Immature natural killer cell (primary cell): ENCODE measurements around the gene FOXO6. TPM values are rescaled to one million over a fixed set of nuclear protein-coding genes. Genes with fewer than 3 reads are reported as not detected.
A peak's percentile ranks its signal among the peaks of the same experiment; 100 is the strongest.

ENCODE experiments used
- DNase-seq, 3 donors: peaks; one replicate each; pipeline ENCODE4 v3.0.0; 2022; ENCODE audit warnings: mixed read lengths in 1 of 3
- H3K27ac Mint-ChIP-seq, 6 donors: one replicate each; pipeline ENCODE4 v1.8.0; 2020; ENCODE audit warnings: mixed read lengths in 6 of 6, mild to moderate bottlenecking in 5 of 6, inconsistent platforms in 4 of 6, moderate library complexity in 3 of 6
- H3K27me3 Mint-ChIP-seq, 3 donors: one replicate each; pipeline ENCODE4 v1.8.0; 2020 to 2021; ENCODE audit warnings: low read depth in 3 of 3, mild to moderate bottlenecking in 3 of 3, mixed read lengths in 3 of 3, moderate library complexity in 3 of 3, inconsistent platforms in 1 of 3
- H3K36me3 Mint-ChIP-seq, 3 donors: one replicate each; pipeline ENCODE4 v1.8.0; 2020; ENCODE audit warnings: mixed read lengths in 3 of 3, inconsistent platforms in 2 of 3, mild to moderate bottlenecking in 2 of 3
- H3K4me1 Mint-ChIP-seq, 2 donors: one replicate each; pipeline ENCODE4 v1.8.0; 2020; ENCODE audit warnings: inconsistent platforms in 2 of 2, mild to moderate bottlenecking in 2 of 2, mixed read lengths in 2 of 2, moderate library complexity in 1 of 2
- H3K4me3 Mint-ChIP-seq, 5 donors: one replicate each; pipeline ENCODE4 v1.8.0; 2020; ENCODE audit warnings: mild to moderate bottlenecking in 5 of 5, mixed read lengths in 5 of 5, inconsistent platforms in 3 of 5, moderate library complexity in 3 of 5
- H3K9me3 Mint-ChIP-seq, 6 donors: one replicate each; pipeline ENCODE4 v1.8.0; 2020; ENCODE audit warnings: mild to moderate bottlenecking in 6 of 6, mixed read lengths in 6 of 6, inconsistent platforms in 4 of 6, moderate library complexity in 3 of 6
- polyA plus RNA-seq, 3 donors: library from polyadenylated mRNA; unstranded; fragments of 300-500 nt; fragmentation: Illumina TruSeq; gene quantifications; one replicate each; pipeline ENCODE4 v1.2.3, GENCODE V29; 2021

Gene FOXO6
- polyA plus RNA-seq, result not detected

GRCh38 chr1:41360786-41361494, at the start of gene FOXO6:
TSS of gene FOXO6 (plus strand) at chr1:41361434.
- DNase-seq, result peak; percentile 94 to 96 (median 96)
- H3K4me3 Mint-ChIP-seq, result peak within 1 kb of the TSS; percentile 77 to 84 (median 78)
- peaks cover 8 to 20% (median 13%) of the 10 kb centered on the region in 3 donors for H3K27me3 Mint-ChIP-seq
- no peaks in the 10 kb centered on the region for H3K9me3 Mint-ChIP-seq
- no peaks in the 10 kb centered on the region for H3K36me3 Mint-ChIP-seq
- H3K4me1 Mint-ChIP-seq, result peaks cover 14 to 15% of the 10 kb centered on the region in 2 donors
- H3K27ac Mint-ChIP-seq, result peak within 1 kb of the TSS; percentile 73 to 91 (median 85)

GRCh38 chr1:41312991-41313645, 48.1 kb upstream of the FOXO6 start:
- H3K36me3 Mint-ChIP-seq, result peaks cover 3 to 4% (median 4%) of the 10 kb centered on the region in 3 donors
- H3K27ac Mint-ChIP-seq, result no peak overlapping the region
- H3K4me1 Mint-ChIP-seq, result peaks cover 23 to 30% of the 10 kb centered on the region in 2 donors
- H3K4me3 Mint-ChIP-seq, result no peak overlapping the region
- no peak for DNase-seq
- H3K9me3 Mint-ChIP-seq, result peaks cover 0 to 12% (median 2%) of the 10 kb centered on the region in 6 donors
- H3K27me3 Mint-ChIP-seq, result peaks cover 0 to under 1% (median 0%) of the 10 kb centered on the region in 3 donors

DNA sequence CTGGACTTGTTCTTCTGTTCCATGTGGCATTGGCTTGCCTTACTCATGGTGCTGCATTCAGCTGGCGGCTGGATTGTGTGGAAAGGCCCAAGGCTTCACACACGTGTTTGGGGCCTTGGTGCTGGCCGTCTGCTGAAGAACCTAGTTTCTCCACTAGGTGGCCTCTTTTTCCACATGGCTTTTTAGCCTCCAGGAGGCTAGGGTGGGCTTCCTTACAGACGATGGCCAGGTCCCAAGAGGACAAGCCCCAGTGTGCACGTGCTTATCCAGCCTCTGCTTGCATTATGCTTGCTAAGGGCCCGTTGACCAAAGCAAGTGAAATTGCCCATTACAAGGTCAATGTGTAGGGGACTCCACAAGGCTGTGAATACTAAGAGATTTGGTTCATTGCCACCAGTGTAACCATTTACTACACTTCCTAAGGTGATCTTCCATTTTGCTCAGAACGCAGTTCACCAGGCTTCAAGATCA, 47.5 kb upstream of the FOXO6 start:
- H3K36me3 Mint-ChIP-seq, result peaks cover 0 to 3% (median 0%) of the 10 kb centered on the region in 3 donors

GRCh38 chr1:41314376-41315145, 46.7 kb upstream of the FOXO6 start:
- Mint-ChIP-seq H3K9me3 (no peaks in the 10 kb centered on the region), H3K27ac (no peak overlapping the region), H3K27me3 (peaks cover 0 to 2% (median 0%) of the 10 kb centered on the region in 3 donors), H3K4me1 (peaks cover 12 to 19% of the 10 kb centered on the region in 2 donors), H3K4me3 (no peak overlapping the region), H3K36me3 (no peaks in the 10 kb centered on the region)
- no peak for DNase-seq

More for the DNA sequence above, 47.5 kb upstream of the FOXO6 start:
- H3K4me3 Mint-ChIP-seq, result no peak overlapping the region
- DNase-seq, result peak in 1 of 3 donors; percentile 14
- peaks cover 0 to 2% (median 0%) of the 10 kb centered on the region in 3 donors for H3K27me3 Mint-ChIP-seq
- peaks cover 0 to 7% (median 0%) of the 10 kb centered on the region in 6 donors for H3K9me3 Mint-ChIP-seq
- H3K27ac Mint-ChIP-seq, result no peak overlapping the region
- H3K4me1 Mint-ChIP-seq, result peaks cover 17 to 25% of the 10 kb centered on the region in 2 donors

DNA sequence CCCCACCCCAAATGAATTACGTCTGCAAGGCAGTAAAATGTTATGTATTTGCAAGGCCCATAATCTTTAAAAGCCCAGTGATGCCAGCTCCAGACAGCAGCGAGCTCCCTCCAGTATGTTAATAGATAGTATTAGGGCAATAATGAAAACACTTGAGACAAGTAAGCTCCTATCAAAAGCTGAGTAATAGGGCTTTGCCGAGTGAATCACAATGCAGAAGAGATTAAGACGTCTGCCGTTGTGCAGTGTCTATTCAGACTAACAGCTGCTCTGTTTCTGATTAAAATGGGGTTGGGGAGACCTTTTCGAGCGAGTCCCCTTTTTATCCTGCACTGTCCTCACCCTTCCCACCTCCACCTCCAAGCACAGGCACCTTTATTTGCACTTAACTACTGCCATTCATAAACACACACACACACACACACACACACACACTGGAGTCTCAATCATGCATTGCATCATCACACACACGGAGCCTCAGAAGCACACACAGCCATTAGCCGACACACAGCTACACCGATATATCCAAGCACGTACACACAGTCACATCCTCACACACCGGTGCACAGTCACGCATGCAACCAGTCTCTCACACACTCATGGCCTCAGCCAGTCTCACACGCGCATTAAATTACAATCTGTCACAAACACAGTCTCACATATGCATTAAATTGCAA, 46.0 kb upstream of the FOXO6 start:
- no peak overlapping the region for H3K4me3 Mint-ChIP-seq
- H3K9me3 Mint-ChIP-seq, result no peaks in the 10 kb centered on the region
- H3K27me3 Mint-ChIP-seq, result peaks cover 0 to 2% (median 0%) of the 10 kb centered on the region in 3 donors
- H3K27ac Mint-ChIP-seq, result no peak overlapping the region
- DNase-seq, result no peak
- peaks cover 12 to 13% of the 10 kb centered on the region in 2 donors for H3K4me1 Mint-ChIP-seq
- H3K36me3 Mint-ChIP-seq, result no peaks in the 10 kb centered on the region

- H3K36me3 Mint-ChIP-seq, result no peaks in the 10 kb centered on the region
These were observed 45.4 kb upstream of the FOXO6 start for GRCh38 chr1:41315871-41316270.

GRCh38 chr1:41317361-41317760, 43.9 kb upstream of the FOXO6 start:
- Mint-ChIP-seq H3K27me3 (peaks cover 0 to 2% (median 1%) of the 10 kb centered on the region in 3 donors), H3K27ac (no peak overlapping the region), H3K9me3 (no peaks in the 10 kb centered on the region), H3K4me3 (no peak overlapping the region), H3K4me1 (peaks cover 7 to 8% of the 10 kb centered on the region in 2 donors), H3K36me3 (no peaks in the 10 kb centered on the region)
- no peak for DNase-seq

More at GRCh38 chr1:41315871-41316270, 45.4 kb upstream of the FOXO6 start:
- peaks cover 0 to 2% (median 0%) of the 10 kb centered on the region in 3 donors for H3K27me3 Mint-ChIP-seq
- H3K4me3 Mint-ChIP-seq, result no peak overlapping the region
- no peak overlapping the region for H3K27ac Mint-ChIP-seq
- no peak for DNase-seq
- H3K9me3 Mint-ChIP-seq, result no peaks in the 10 kb centered on the region
- H3K4me1 Mint-ChIP-seq, result peaks cover 8 to 9% of the 10 kb centered on the region in 2 donors

DNA sequence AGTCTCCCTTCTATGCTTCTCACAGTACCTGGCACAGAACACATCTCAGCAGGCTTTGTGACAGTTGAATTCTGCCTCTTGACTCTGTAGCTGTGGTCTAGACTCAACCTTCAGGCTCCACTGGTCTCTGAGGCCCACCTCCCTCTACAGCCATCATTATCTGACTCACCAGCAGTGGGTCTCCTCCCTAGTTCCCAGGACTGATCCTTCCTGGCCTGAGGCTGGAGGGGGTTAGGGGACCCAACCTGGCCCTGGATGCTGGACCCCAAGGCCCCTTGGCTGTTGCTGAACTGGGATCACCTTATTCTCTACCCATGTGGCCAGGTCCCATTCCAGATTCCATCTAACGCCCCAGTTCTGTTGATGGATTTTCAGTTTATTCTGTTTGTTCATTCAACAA, 43.1 kb upstream of the FOXO6 start:
- Mint-ChIP-seq H3K27ac (peak overlapping the region in 1 of 6 donors; percentile 2), H3K4me3 (no peak overlapping the region), H3K4me1 (peaks cover 10 to 14% of the 10 kb centered on the region in 2 donors), H3K36me3 (no peaks in the 10 kb centered on the region), H3K27me3 (peaks cover 0 to 2% (median 1%) of the 10 kb centered on the region in 3 donors), H3K9me3 (no peaks in the 10 kb centered on the region)
- DNase-seq, result no peak

- H3K4me3 Mint-ChIP-seq, result no peak overlapping the region
- H3K36me3 Mint-ChIP-seq, result no peaks in the 10 kb centered on the region
- H3K4me1 Mint-ChIP-seq, result peaks cover 10 to 14% of the 10 kb centered on the region in 2 donors
- peak overlapping the region in 2 of 6 donors; percentile 1 to 60 for H3K27ac Mint-ChIP-seq
- no peaks in the 10 kb centered on the region for H3K9me3 Mint-ChIP-seq
- no peak for DNase-seq
- peaks cover 0 to 2% (median 1%) of the 10 kb centered on the region in 3 donors for H3K27me3 Mint-ChIP-seq
These were observed 42.0 kb upstream of the FOXO6 start for GRCh38 chr1:41319106-41319755.

GRCh38 chr1:41319807-41320711, 41.2 kb upstream of the FOXO6 start:
- no peaks in the 10 kb centered on the region for H3K36me3 Mint-ChIP-seq
- peaks cover 0 to 2% (median 1%) of the 10 kb centered on the region in 3 donors for H3K27me3 Mint-ChIP-seq
- DNase-seq, result no peak
- no peak overlapping the region for H3K27ac Mint-ChIP-seq
- no peak overlapping the region for H3K4me3 Mint-ChIP-seq
- H3K4me1 Mint-ChIP-seq, result peaks cover 10 to 14% of the 10 kb centered on the region in 2 donors
- H3K9me3 Mint-ChIP-seq, result no peaks in the 10 kb centered on the region

- DNase-seq, result no peak
- Mint-ChIP-seq H3K4me3 (no peak overlapping the region), H3K36me3 (no peaks in the 10 kb centered on the region), H3K9me3 (no peaks in the 10 kb centered on the region), H3K27ac (no peak overlapping the region), H3K27me3 (peaks cover 0 to 2% (median 1%) of the 10 kb centered on the region in 3 donors), H3K4me1 (peaks cover 10 to 14% of the 10 kb centered on the region in 2 donors)
These were observed 40.1 kb upstream of the FOXO6 start for GRCh38 chr1:41320895-41321676.
